H1 (cell line): ENCODE measurements around the gene ZNF74. TPM values are rescaled to one million over a fixed set of nuclear protein-coding genes. Genes with fewer than 3 reads are reported as not detected.

Source experiments
- CTCF ChIA-PET: fragments of 300-600 bp; sonication (Branson Sonifier 250); formaldehyde crosslinking; loops from one replicate; lab custom pipeline; 2021; ENCODE audit not compliant: partially characterized antibody; lab: Charles Lee
- POLR2A ChIA-PET: fragments of 300-600 bp; sonication (Branson Sonifier 250); formaldehyde crosslinking; loops from one replicate; lab custom pipeline; 2021; ENCODE audit warnings: inconsistent platforms; ENCODE audit not compliant: partially characterized antibody; lab: Charles Lee
- DNase-seq, 2 experiments: peaks; one replicate each; pipeline versions ENCODE4 v3.0.0 to v3.0.0-alpha.2; 2010 to 2022; ENCODE audit warnings: low spot score in 2 of 2, low read depth in 1 of 2, mixed read lengths in 1 of 2
- FAIRE-seq: peaks from 2 replicates; lab custom pipeline; 2011; peaks lifted over from hg19 to GRCh38; lab: Jason Lieb, UNC
- H2AFZ ChIP-seq: 2 replicates; pipeline ENCODE4 v1.8.1; 2012; ENCODE audit warnings: low read length, inconsistent platforms
- H2AK5ac ChIP-seq: 2 replicates; pipeline ENCODE4 v1.6.1; 2013; ENCODE audit warnings: low read depth, low read length
- H2BK120ac ChIP-seq: replicated peaks from 2 replicates; pipeline ENCODE3; 2013; ENCODE audit warnings: low read depth, low read length, inconsistent platforms
- H2BK12ac ChIP-seq: 2 replicates; pipeline ENCODE4 v1.6.1; 2013; ENCODE audit warnings: low read depth, low read length
- H2BK15ac ChIP-seq: 2 replicates; pipeline ENCODE4 v1.6.1; 2013; ENCODE audit warnings: low read length
- H2BK20ac ChIP-seq: 2 replicates; pipeline ENCODE4 v1.6.1; 2013; ENCODE audit warnings: low read length
- H2BK5ac ChIP-seq: 2 replicates; pipeline ENCODE4 v1.6.1; 2013; ENCODE audit warnings: low read depth, low read length
- H3K14ac ChIP-seq: 2 replicates; pipeline ENCODE4 v1.6.1; 2013; ENCODE audit warnings: inconsistent platforms; ENCODE audit not compliant: insufficient read length
- H3K18ac ChIP-seq: 2 replicates; pipeline ENCODE4 v1.6.1; 2013; ENCODE audit warnings: low read length; ENCODE audit errors: extremely low read depth
- H3K23ac ChIP-seq: 2 replicates; pipeline ENCODE4 v1.6.1; 2013; ENCODE audit warnings: inconsistent platforms; ENCODE audit not compliant: insufficient read length
- H3K23me2 ChIP-seq: 2 replicates; pipeline ENCODE4 v1.6.1; 2013; ENCODE audit warnings: low read depth, low read length
- H3K27ac ChIP-seq: 2 replicates; pipeline ENCODE4 v1.6.1; 2011; ENCODE audit warnings: low read depth, low read length, inconsistent platforms
- H3K27me3 ChIP-seq, 4 experiments: replicated peaks in 1 of 4; 1 replicate in 1 of 4; 2 replicates in 3 of 4; pipeline versions ENCODE4 v1.6.1 to v1.8.1; 2011 to 2013; ENCODE audit warnings: low read length in 3 of 4, mild to moderate bottlenecking in 3 of 4, inconsistent platforms in 2 of 4, mixed read lengths in 2 of 4, moderate library complexity in 1 of 4; ENCODE audit not compliant: control insufficient read depth in 3 of 4, insufficient read depth in 3 of 4; ENCODE audit errors: extremely low read depth in 1 of 4
- H3K36me3 ChIP-seq, 4 experiments: 2 replicates each; pipeline versions ENCODE4 v1.6.1 to v1.8.1; 2011 to 2013; ENCODE audit warnings: mild to moderate bottlenecking in 4 of 4, low read length in 3 of 4, moderate library complexity in 2 of 4, control low read depth in 1 of 4, inconsistent platforms in 1 of 4; ENCODE audit not compliant: insufficient read depth in 4 of 4, control insufficient read depth in 2 of 4
- H3K4ac ChIP-seq: replicated peaks from 2 replicates; pipeline ENCODE3; 2013; ENCODE audit warnings: low read length, low read depth, mixed read lengths, inconsistent platforms; ENCODE audit not compliant: insufficient read length
- H3K4me1 ChIP-seq, 4 experiments: replicated peaks in 1 of 4; 1 replicate in 1 of 4; 2 replicates in 3 of 4; pipeline versions ENCODE4 v1.6.1 to v1.8.1; 2011 to 2013; ENCODE audit warnings: low read length in 3 of 4, inconsistent platforms in 2 of 4, mixed read lengths in 1 of 4; ENCODE audit not compliant: insufficient read depth in 4 of 4, control insufficient read depth in 3 of 4
- H3K4me2 ChIP-seq, 2 experiments: 2 replicates each; pipeline versions ENCODE4 v1.6.1 to v1.8.1; 2011 to 2013; ENCODE audit warnings: low read depth in 2 of 2, low read length in 2 of 2, control low read depth in 1 of 2, inconsistent platforms in 1 of 2, mild to moderate bottlenecking in 1 of 2; ENCODE audit not compliant: insufficient read depth in 1 of 2
- H3K4me3 ChIP-seq, 4 experiments: fragments of 200-600, 300-600 bp in 1 of 4; sonication (generic), shearing (Covaris generic), sonication (Bioruptor Twin) in 1 of 4; 2 replicates each; pipeline versions ENCODE4 v1.5.1 to v1.8.1; 2011 to 2016; ENCODE audit warnings: low read length in 4 of 4, low read depth in 3 of 4, control low read depth in 2 of 4, inconsistent platforms in 2 of 4, mild to moderate bottlenecking in 2 of 4, mixed read lengths in 1 of 4, moderate library complexity in 1 of 4; ENCODE audit not compliant: insufficient read depth in 2 of 4; ENCODE audit errors: extremely low read depth in 1 of 4
- H3K56ac ChIP-seq: replicated peaks from 2 replicates; pipeline ENCODE3; 2013; ENCODE audit warnings: low read depth, mild to moderate bottlenecking, mixed read lengths, low read length, inconsistent platforms; ENCODE audit not compliant: insufficient read length
- H3K79me1 ChIP-seq: 2 replicates; pipeline ENCODE4 v1.6.1; 2013; ENCODE audit warnings: low read depth, low read length, control low read depth
- H3K79me2 ChIP-seq, 2 experiments: 2 replicates each; pipeline versions ENCODE4 v1.6.1 to v1.8.1; 2012 to 2013; ENCODE audit warnings: low read length in 2 of 2, mild to moderate bottlenecking in 2 of 2, inconsistent platforms in 1 of 2; ENCODE audit not compliant: insufficient read depth in 2 of 2, control insufficient read depth in 1 of 2
- H3K9ac ChIP-seq, 4 experiments: replicated peaks in 1 of 4; 1 replicate in 1 of 4; 2 replicates in 3 of 4; pipeline versions ENCODE4 v1.6.1 to v1.8.1; 2011 to 2013; ENCODE audit warnings: low read depth in 3 of 4, low read length in 3 of 4, control low read depth in 2 of 4, mild to moderate bottlenecking in 2 of 4, moderate library complexity in 2 of 4, inconsistent platforms in 1 of 4; ENCODE audit errors: extremely low read depth in 1 of 4
- H3K9me3 ChIP-seq, 2 experiments: 2 replicates each; pipeline versions ENCODE4 v1.6.1 to v1.8.1; 2012 to 2013; ENCODE audit warnings: mild to moderate bottlenecking in 2 of 2, moderate library complexity in 2 of 2, control low read depth in 1 of 2, inconsistent platforms in 1 of 2, low read depth in 1 of 2, low read length in 1 of 2, mixed read lengths in 1 of 2; ENCODE audit not compliant: insufficient read depth in 2 of 2
- H4K20me1 ChIP-seq, 2 experiments: replicated peaks in 1 of 2; 2 replicates each; pipeline versions ENCODE3 to v1.8.1; 2011 to 2013; ENCODE audit warnings: inconsistent platforms in 2 of 2, low read length in 2 of 2, mild to moderate bottlenecking in 1 of 2; ENCODE audit not compliant: insufficient read depth in 2 of 2, control insufficient read depth in 1 of 2
- H4K5ac ChIP-seq: 2 replicates; pipeline ENCODE4 v1.6.1; 2013; ENCODE audit warnings: low read length, low read depth, mixed read lengths, inconsistent platforms; ENCODE audit not compliant: insufficient read length
- H4K8ac ChIP-seq: 2 replicates; pipeline ENCODE4 v1.8.0; 2013; ENCODE audit warnings: mild to moderate bottlenecking, moderate library complexity, low read length, inconsistent platforms; ENCODE audit not compliant: insufficient read depth; ENCODE audit errors: extremely low read depth
- H4K91ac ChIP-seq: replicated peaks from 2 replicates; pipeline ENCODE3; 2013; ENCODE audit warnings: low read length, mixed read lengths, inconsistent platforms; ENCODE audit not compliant: insufficient read length
- CEBPB ChIP-seq: IDR thresholded peaks from 2 replicates; pipeline ENCODE4 v1.6.1; 2012; ENCODE audit warnings: low read depth, low read length
- SIRT6 ChIP-seq: IDR thresholded peaks from one replicate; pipeline ENCODE4 v1.7.1; 2012; ENCODE audit warnings: low read length, inconsistent platforms
- WGBS, 2 experiments: shearing (Covaris generic) in 1 of 2; methylation state at CpG; one replicate each; pipeline versions ENCODE4 v1.1.6 to v1.1.7; 2013 to 2015; ENCODE audit warnings: low lambda C conversion rate in 2 of 2, mixed read lengths in 2 of 2, inconsistent platforms in 1 of 2, low coverage in 1 of 2, missing lambda C conversion rate in 1 of 2; ENCODE audit not compliant: insufficient replicate concordance in 2 of 2, insufficient coverage in 1 of 2, insufficient read length in 1 of 2; ENCODE audit errors: extremely low coverage in 1 of 2, missing lambda C conversion rate in 1 of 2; 5-methylcytosine and 5-hydroxymethylcytosine counted together
- polyA plus RNA-seq, 7 experiments: library from polyadenylated mRNA; depleted of rRNA in 3 of 7; stranded (reverse) in 5 of 7; unstranded in 2 of 7; fragments of >200 nt in 5 of 7; fragments of 200-250 nt in 2 of 7; gene quantifications; 1 replicate in 5 of 7; 2 replicates in 1 of 7; 4 replicates in 1 of 7; pipeline versions ENCODE4 v1.2.1 to v1.2.3, GENCODE V29; 2011 to 2013; ENCODE audit warnings: missing spikeins in 2 of 7, mixed read lengths in 2 of 7
- total RNA-seq: library from RNA; stranded (reverse); fragmentation: NEBNext Ultra II Directional; extraction: Animal tissue kit (Norgen Biotek cat#: 25700); gene quantifications from 2 replicates; pipeline ENCODE4 v1.2.1, GENCODE V29; 2021

The ZNF74 gene
- total and polyA plus RNA-seq, 2 of the 8 experiments (the other 6 are each of a cell fraction or from before 2014, with no cell fraction given) = 29.7 to 45.7 TPM

DNA sequence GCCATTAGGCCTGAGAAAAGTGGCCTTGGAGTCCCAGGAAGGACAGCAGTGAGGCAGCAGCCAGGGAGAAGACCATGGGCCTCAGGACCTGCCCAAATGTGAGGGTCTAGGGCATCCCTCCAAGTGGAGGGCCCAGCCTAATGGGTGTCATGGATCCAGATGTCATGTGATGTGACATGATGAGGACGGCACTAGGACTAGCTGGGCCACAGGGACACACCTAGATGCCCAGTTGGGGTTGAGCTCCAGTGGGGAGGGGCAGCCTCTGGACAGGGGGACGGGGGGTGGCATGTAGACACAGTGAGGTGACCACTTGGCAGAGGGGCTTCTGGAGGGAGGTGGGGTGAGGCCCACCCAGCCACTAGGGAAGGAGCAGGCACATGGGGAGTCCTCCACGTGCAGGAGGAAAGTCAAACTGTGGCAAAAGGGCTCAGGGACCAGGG, 38.3 kb downstream of the ZNF74 start:
- FAIRE-seq (no peak), DNase-seq (no peak)
- no peak overlapping the region for H3K14ac ChIP-seq
- H4K5ac ChIP-seq = no peak overlapping the region
- ChIA-PET CTCF (interaction anchor here (0.9 to 1.1 kb wide), 2 partner anchors 24 to 39 kb away, joined by 3 to 4 read pairs; partner anchors contain the start of gene ZNF74), POLR2A (no interaction called here)
- no peak overlapping the region for H2BK120ac ChIP-seq
- WGBS, 2 experiments = 73% methylated on average over 3 of the region's 3 CpGs; no CpG with 5 or more reads in 1 of the 2 experiments
- peaks cover 22 to 48% of the 10 kb centered on the region in 2 experiments for H4K20me1 ChIP-seq
- no peak overlapping the region for H3K23ac ChIP-seq
- H2BK5ac ChIP-seq = no peak overlapping the region
- H3K36me3 ChIP-seq = peaks cover 0 to 3% (median 0%) of the 10 kb centered on the region in 4 experiments; a peak in 1 of 8 replicates
- no peak overlapping the region; a peak in 1 of 4 replicates for H3K4me2 ChIP-seq
- H3K79me1 ChIP-seq = peaks cover 2% of the 10 kb centered on the region
- H4K91ac ChIP-seq = no peak overlapping the region
- peaks cover 39 to 88% (median 74%) of the 10 kb centered on the region in 4 experiments for H3K27me3 ChIP-seq
- no peak overlapping the region for H3K4me3 ChIP-seq
- no peaks in the 10 kb centered on the region for H3K79me2 ChIP-seq
- H4K8ac ChIP-seq = no peak overlapping the region
- no peak overlapping the region for H3K9ac ChIP-seq
- TF ChIP-seq CEBPB = no peak
- TF ChIP-seq SIRT6 = no peak
- peaks cover 16% of the 10 kb centered on the region; the same call in 1 of the 2 replicates for H3K23me2 ChIP-seq
- peaks cover 0 to 24% (median 14%) of the 10 kb centered on the region in 4 experiments; a peak in 5 of 7 replicates for H3K4me1 ChIP-seq
- H2AFZ ChIP-seq = no peak overlapping the region
- H3K9me3 ChIP-seq = no peaks in the 10 kb centered on the region
- H3K4ac ChIP-seq = no peak overlapping the region
- no peak overlapping the region for H2BK20ac ChIP-seq
- no peak overlapping the region for H3K27ac ChIP-seq
- no peak overlapping the region for H3K18ac ChIP-seq
- H2BK12ac ChIP-seq = 0 out of 2 replicates have a peak overlapping the region, but pooled peaks have one; percentile 39
- H2AK5ac ChIP-seq = peak overlapping the region; percentile 13; the same call in 1 of the 2 replicates
- peak overlapping the region; percentile 46; the same call in 1 of the 2 replicates for H2BK15ac ChIP-seq
- no peak overlapping the region for H3K56ac ChIP-seq
